HG03575 (cell line): ENCODE results near the gene RBBP5.

ENCODE experiments used
- ATAC-seq: cut with Tn5 transposase; IDR thresholded peaks from one replicate; pipeline ENCODE4 v1.9.1; 2021; ENCODE audit not compliant: unreplicated experiment, insufficient number of reproducible peaks, low FRiP score; ENCODE audit errors: extremely low read depth

RBBP5 gene

DNA sequence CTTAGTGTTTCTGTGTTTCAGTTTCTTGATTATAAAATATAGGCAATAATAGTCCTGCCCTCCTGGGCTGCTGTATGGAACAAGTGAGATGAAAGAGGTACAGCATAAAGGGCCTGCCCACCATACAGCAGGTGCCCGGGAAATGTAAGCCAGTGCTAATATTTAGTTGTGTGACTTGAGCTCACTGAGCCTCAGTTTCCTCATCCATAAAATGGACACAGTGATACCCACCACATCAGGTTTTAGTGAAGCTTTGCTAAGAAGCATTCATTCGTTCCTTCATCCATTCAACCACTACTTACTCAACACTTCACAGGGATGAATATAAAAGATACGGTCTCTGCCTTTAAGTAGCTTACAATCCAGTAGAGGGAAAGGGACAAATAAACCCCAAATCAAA is 58.9 kb downstream of the RBBP5 start:
- no peak for ATAC-seq

DNA sequence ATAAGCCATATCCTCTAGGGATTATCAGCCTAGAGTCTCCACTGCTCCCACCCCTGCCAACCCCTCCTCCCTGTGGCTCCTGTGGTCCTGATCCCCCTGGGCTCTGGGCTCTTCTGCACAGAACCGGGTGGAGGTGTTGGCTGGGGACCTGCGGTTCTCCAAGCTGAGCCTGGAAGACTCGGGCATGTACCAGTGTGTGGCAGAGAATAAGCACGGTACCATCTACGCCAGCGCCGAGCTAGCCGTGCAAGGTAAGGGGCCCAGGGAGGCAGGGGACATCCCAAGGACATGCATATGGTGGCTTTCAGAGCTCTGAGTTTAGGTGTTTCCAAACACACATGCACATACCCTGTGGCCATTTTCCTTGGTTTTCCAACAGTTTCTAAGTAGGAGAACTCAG is 59.5 kb downstream of the RBBP5 start:
- ATAC-seq = no peak

DNA sequence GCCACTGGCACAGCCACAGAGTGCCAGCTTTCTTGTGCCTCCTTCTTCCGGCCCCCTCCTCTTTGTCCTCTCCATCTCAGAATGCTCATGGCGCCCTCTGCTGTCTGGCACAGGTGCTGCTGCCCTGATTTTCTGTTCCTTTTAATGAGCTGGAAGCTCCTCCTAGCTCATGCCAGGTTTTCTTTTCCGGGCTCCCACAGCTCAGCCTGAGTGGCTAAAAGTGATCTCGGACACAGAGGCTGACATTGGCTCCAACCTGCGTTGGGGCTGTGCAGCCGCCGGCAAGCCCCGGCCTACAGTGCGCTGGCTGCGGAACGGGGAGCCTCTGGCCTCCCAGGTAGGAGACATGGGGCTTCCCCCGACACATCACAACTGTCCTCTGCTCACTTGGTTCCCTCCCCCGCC is 60.1 kb downstream of the RBBP5 start:
- no peak for ATAC-seq

DNA sequence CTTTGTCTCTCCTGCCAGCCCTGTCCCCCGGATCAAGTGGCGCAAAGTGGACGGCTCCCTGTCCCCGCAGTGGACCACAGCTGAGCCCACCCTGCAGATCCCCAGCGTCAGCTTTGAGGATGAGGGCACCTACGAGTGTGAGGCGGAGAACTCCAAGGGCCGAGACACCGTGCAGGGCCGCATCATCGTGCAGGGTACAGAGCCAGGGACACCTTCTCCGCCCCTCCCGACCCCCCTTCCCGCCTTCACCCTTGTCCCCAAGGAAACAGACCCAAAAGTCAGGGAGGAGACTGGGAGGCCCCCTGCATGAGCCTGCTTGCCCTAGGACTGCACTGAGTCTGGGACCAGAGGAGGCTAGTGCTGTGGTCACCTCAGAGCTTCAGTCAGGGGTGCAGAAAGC is 60.6 kb downstream of the RBBP5 start:
- ATAC-seq = no peak

DNA sequence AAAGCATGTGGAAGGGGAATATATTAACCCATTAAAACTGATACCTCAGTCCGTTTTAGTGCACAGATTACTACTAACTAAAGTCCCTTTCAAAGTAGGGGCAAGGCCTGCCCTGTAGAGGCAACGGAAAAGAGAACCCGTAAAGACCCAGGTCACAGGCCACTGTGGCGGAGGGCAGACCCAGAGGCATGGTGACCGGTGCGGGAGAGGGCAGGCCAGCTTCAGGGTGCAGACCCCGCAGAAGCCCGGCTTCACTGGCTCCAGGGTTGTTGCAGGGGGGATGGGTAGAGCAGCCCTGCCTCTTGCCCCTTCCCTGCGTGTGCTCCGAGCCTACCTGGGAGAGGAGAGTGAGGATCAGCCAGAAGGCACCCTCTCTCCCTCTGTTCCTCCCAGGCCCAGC is 61.0 kb downstream of the RBBP5 start:
- ATAC-seq = no peak

DNA sequence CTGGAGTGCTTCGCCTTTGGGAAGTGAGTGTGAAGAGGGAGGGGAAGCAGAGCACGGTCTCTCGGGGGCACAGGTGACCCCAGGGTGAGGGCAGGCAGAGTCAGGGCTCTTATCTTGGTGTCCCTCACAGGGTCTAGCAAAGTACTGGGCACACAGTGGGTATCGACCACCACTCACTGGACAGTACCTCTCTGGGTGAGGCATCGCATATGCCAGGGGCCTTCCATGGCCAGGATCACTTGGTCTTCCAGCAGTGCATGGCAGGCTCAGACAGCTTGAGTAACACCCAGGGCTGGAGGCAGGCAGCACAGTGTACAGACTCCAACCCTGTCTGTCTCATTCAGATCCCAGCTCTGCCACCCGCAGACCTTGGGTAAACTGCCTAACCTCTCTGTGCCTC is 62.1 kb downstream of the RBBP5 start:
- no peak for ATAC-seq

DNA sequence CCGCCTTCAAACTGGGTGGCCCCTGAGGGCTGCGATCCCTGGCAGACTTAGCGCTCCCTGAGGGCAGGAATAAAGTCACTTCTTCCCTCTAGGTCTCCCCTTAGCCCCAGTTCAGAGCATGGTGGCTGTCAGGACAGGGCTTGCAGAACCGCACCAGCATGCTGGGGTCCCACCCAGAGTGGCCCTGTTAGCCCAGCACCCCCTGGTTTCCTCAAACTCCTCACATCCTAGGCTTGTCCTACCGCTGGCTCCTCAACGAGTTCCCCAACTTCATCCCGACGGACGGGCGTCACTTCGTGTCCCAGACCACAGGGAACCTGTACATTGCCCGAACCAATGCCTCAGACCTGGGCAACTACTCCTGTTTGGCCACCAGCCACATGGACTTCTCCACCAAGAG is 62.9 kb downstream of the RBBP5 start:
- no peak for ATAC-seq

DNA sequence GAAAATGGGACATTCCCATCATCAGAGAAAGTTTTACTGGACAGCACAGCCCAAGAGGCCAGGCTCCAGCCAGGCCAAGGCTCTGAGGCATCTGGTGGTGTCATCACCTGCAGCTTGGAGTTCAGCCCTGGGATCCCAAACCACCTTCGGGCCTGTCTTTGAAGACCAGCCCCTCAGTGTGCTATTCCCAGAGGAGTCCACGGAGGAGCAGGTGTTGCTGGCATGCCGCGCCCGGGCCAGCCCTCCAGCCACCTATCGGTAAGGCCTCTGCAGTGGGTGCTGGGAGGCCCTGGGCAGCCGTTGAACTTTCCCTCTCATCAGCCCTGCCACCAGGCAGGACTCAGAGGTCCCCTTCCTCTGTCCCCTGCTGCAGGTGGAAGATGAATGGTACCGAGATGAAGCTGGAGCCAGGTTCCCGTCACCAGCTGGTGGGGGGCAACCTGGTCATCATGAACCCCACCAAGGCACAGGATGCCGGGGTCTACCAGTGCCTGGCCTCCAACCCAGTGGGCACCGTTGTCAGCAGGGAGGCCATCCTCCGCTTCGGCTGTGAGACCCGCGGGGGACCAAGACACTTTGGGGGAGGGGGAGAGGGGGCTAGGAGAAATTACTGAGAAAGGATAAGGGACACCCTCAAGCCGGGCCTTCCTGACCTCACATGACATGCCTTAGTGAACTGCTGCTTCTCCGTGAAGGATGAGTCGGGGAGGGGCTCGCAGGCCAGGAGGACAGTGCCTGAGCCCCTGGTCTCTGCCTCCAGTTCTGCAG is 63.8 kb downstream of the RBBP5 start:
- ATAC-seq = no peak

DNA sequence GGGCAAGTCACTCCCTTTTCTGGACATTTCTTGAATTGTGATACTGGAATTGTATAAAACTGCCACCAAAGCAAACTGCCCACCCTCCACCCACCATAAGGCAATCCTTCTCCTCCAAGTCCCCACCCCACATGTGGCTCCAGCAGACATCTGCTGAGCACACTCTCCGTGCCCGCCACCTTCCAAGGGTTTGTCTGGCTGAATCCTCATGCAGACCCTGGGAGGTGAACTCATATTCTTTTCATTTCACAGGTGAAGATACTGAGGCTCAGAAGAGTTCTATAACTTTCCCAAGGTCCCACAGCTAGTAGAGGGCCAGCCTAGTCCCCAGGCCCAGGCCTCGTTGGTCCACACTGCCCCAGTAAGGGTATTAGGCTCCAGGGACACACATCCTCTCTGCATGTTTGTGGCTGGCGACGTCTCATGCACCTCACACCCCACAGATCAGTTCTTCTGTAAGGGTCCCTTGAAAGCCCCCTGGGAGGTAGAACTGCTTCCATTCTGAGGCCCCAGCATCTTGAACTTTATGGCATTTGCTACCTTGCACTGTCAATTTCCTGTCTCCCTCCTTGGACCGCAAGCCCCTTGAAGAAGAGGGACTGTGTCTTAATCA is 64.7 kb downstream of the RBBP5 start:
- ATAC-seq = no peak

DNA sequence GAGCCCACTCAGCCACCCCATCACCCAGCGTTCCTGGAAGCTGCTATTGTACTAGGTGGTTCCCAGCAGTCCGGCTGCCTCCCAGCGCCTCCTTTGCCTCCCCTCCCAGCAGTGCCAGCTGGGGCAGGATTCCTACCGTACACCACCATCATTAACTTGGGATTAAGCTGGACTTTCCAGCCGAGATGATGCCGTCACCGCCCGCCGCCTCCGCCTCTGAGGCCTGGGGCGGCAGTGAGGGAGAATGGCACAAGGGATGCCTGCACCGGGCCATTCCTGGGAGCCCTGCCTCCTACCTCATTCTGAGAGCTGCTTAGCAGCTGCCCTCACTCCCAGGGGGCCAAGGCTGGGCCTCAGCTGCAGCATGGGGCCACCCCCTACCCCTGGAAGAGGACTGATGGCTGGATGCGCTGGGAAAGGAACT is 65.6 kb downstream of the RBBP5 start:
- ATAC-seq = no peak

DNA sequence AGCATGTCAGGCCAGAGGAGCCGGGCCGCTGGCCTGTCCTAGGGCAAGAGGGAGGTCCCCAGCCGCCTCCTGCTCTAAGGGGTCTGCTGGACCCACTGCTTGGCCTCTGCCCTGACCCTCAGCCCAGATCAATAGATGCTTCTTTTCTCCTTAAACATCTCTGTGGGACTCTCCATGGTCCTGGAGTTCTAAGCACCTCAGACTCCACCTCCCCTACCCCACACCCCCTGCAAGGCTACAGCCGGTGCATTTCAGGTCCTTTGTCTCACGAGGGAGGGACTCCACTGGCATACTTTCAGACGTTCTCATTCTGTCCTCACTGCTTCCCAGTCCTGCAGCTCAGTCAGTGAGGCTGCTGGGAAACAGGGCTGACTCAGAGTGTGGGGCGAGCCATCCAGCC is 67.8 kb downstream of the RBBP5 start:
- no peak for ATAC-seq

DNA sequence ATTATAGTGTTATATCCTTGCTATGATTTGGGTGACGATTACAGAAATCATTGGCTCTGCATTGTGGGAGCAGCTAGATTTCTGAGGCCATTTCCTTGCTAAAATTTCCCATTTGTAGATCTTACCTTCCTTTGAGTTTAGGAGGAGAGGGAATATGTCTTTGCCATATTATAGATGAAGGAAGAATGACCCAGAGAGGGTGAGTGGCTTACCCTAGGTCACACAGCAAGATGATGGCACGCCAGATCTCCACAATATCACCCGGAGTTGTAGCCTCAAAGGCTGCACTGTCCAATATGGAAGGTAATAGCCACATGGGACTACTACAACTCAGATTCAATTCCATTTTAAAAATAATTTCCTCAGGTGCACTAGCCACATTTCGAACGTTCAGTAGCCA is 68.5 kb downstream of the RBBP5 start:
- no peak for ATAC-seq

DNA sequence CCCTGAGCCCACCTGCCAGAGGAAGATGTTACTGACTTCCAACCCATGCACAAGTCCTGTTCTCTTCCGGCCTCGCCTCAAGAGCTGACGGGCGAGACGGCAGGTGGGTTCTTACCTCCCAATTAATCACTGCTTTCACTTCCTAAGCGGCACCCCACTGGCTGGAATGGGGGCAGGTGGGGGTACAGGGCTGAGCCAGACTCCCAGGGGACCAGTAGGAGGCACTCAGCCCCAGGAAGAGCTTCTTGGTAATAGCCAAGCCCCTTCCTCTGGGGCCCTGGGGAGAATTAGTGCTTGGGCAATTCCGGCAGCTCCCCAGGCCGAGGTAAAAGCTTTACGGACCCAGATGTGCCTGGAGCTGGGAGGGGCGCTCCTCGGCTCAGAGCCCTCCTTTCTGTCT is 69.1 kb downstream of the RBBP5 start:
- no peak for ATAC-seq

DNA sequence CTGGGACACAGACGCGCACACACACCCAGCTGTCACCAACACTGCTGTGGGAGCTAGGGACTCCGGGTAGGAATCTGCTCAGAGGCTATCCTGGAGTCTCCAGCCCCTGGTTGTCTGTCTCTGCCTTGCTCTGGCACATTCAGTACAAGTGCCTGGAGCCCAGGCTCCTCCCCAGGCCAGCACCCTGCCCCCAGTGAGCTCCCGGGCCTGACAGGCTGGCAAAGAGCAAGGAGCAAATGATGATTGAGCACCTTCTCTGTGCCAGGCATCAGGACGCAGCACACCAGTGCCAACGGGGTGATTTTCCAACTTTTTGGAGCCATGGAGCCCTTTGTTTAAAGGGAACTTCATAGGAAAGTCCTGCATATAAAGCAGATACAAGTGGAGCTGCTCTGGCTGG is 72.3 kb downstream of the RBBP5 start:
- ATAC-seq = no peak

DNA sequence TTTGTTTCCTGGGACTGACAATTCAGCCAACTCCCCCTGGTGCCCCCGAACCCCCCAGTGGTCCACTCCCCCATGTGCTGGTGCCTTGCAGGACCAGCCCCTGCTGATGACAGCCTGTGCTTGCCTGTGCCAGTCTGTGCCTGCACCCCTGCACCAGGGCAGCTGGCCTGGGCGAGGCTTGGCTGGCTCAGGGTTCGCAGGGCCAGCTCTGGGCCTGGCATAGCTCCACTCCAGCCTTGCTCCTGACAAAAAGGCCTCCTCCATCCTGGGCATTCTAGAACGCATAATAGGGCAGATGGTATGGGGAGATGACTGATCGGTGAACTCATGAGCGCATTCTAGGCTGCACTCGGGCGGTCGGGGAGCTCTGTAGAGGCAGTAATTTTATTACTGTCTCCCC is 73.4 kb downstream of the RBBP5 start:
- ATAC-seq = no peak

DNA sequence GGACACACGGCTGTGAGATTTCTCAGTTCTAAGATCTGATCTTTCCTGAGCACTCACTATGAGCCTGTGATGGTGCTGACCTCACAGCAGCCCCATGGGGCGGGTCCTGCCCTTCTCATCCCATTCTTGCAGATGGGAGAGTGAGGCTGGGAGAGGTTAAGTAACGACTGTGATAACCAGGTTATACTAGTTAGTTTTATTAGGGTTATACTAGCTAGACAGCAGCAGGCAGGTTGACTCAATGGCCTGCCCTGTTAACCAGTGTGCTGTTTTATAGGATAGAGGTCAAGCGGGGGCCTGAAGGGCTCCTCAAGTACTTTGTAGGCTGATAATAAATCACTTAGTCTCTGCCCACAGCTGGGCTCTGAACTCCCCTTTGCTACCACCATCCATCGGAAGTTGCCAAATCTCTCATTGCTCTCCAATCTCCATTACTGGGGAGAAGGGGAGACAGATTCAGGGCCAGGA is 74.0 kb downstream of the RBBP5 start:
- no peak for ATAC-seq

DNA sequence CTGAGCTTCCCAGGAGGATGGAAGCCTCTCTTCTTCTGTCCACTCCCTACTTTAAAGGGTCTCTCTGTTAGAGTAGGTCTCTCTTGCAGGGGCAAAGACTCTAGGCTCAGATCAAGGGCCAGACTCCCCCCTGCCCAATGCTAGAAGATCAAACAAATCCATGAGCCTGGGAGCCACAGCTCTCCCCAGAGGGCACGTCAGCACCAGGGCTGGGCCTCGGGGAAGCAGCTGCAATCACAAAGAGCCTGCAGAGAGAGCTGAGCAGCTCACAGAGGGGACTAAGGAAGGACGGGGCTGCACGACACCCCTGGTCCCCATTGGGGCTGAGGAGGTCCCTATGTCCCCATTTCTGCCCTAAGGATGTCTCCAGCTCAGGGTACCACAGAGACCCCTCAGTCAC is 74.9 kb downstream of the RBBP5 start:
- ATAC-seq = no peak

DNA sequence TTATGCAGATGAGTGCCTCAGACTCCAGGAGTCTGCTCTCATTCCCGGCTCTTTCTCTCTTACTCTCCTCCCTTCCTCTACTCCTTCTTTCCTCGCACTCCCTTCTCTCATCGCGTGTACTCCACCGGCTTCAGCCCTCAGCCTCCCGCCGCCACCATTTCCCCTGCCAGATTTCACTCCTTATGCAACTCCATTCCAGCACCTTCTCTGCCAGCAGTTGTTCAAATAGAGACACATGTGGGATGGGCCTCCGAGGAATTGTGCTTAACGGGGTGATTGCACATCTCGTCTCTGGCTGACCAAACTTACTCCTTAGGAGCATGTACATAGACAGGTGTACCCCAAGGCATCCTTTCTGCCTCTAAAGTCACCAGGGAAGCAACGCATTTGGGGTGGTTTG is 76.6 kb downstream of the RBBP5 start:
- ATAC-seq = no peak

DNA sequence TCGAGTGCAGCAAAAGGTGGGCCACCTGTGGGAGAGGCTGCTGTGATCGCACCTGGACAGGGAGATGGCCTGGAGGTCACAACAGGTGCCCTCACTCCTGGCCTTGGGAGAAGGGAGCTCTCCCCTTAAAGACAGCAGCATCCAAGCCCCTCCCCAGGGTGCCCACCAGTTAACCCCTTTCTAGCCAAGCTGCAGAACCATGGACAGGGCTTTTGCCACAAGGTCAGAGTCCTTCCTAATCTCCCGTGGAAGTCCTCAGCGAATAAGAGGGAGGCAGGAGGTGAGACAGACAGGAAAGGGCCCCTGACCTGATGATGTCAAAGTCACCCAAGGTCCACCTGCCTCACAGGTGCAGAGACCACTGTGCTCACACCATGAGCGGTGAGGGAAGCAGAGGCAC is 77.0 kb downstream of the RBBP5 start:
- no peak for ATAC-seq

DNA sequence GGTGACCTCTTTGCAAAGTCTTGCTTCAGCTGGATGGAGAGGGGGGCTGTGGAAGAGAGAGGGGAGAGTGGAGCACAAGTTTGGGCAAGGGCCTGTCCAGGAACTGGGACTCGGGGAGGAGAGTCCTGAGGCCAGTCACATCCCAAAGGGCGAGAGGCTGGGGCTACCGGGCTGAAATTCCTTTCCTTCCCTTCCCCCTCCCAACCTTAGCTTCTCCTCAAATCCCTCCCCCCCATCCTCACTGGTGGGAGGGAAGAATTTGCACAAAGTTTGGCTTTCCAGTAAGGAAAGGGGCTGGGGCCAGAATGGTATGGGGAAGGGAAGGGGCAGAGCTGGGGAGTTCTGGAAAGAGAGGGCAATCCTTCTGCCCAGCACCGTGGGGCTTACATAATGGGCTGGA is 77.9 kb downstream of the RBBP5 start:
- no peak for ATAC-seq
